ENCODE data around the gene ANGPTL5. TPM values are rescaled to one million over a fixed set of nuclear protein-coding genes. Genes with fewer than 3 reads are reported as not detected.
"Not testable (repeated sequence)": the region's sequence is repeated elsewhere in the genome, so short reads cannot be mapped to it uniquely, and the experiment has no call there.

ANGPTL5 gene
- total RNA-seq, 2 experiments from 2014 or later: not detected

GRCh38 chr11:101870510-101870909 lies 45.8 kb downstream of the ANGPTL5 start:
- POLR2A ChIA-PET: no interaction called here
- no peak for DNase-seq
- Mint-ChIP-seq H3K36me3 (ENCODE audit: low read depth) (no peaks in the 10 kb centered on the region), H3K27me3 (peaks cover 2% of the 10 kb centered on the region), H3K4me1 (no peaks in the 10 kb centered on the region), H3K27ac (no peak overlapping the region), H3K4me3 (no peak overlapping the region), H3K9me3 (no peaks in the 10 kb centered on the region)
- CTCF ChIA-PET: interaction anchor here (0.6 to 1.0 kb wide), 2 partner anchors 9 to 137 kb away, joined by 3 read pairs; no protein-coding TSS in a partner anchor

- Mint-ChIP-seq H3K4me1 (no peaks in the 10 kb centered on the region), H3K27me3 (peaks cover 3% of the 10 kb centered on the region), H3K4me3 (no peak overlapping the region), H3K9me3 (no peaks in the 10 kb centered on the region), H3K27ac (no peak overlapping the region), H3K36me3 (ENCODE audit: low read depth) (no peaks in the 10 kb centered on the region)
- no peak for DNase-seq
- CTCF ChIA-PET: no interaction called here
- POLR2A ChIA-PET: no interaction called here
These were observed 48.4 kb downstream of the ANGPTL5 start for GRCh38 chr11:101867951-101868350.

- H3K4me1 Mint-ChIP-seq: no peaks in the 10 kb centered on the region
- ChIA-PET CTCF (no interaction called here), POLR2A (no interaction called here)
- no peak overlapping the region for H3K4me3 Mint-ChIP-seq
- no peaks in the 10 kb centered on the region for H3K36me3 Mint-ChIP-seq (ENCODE audit: low read depth)
- no peak for DNase-seq
- peaks cover 10% of the 10 kb centered on the region for H3K27me3 Mint-ChIP-seq
- H3K27ac Mint-ChIP-seq: no peak overlapping the region
- H3K9me3 Mint-ChIP-seq: no peaks in the 10 kb centered on the region
These were observed 49.5 kb downstream of the ANGPTL5 start for GRCh38 chr11:101866619-101867491.

- H3K9me3 Mint-ChIP-seq: no peaks in the 10 kb centered on the region
- peaks cover 9% of the 10 kb centered on the region for H3K27me3 Mint-ChIP-seq
- DNase-seq: no peak
- ChIA-PET CTCF (interaction anchor here (2.0 kb wide), 2 partner anchors 15 to 144 kb away, joined by 4 to 5 read pairs; no protein-coding TSS in a partner anchor), POLR2A (no interaction called here)
- H3K36me3 Mint-ChIP-seq (ENCODE audit: low read depth): no peaks in the 10 kb centered on the region
- no peak overlapping the region for H3K4me3 Mint-ChIP-seq
- no peak overlapping the region for H3K27ac Mint-ChIP-seq
- no peaks in the 10 kb centered on the region for H3K4me1 Mint-ChIP-seq
These were observed 52.2 kb downstream of the ANGPTL5 start for GRCh38 chr11:101864098-101864497.

GRCh38 chr11:101863361-101863760 lies 53.0 kb downstream of the ANGPTL5 start:
- ChIA-PET CTCF (interaction anchor here (1.0 to 2.0 kb wide), 2 partner anchors 52 to 145 kb away, joined by 4 to 5 read pairs; partner anchors contain the start of gene CEP126), POLR2A (no interaction called here)
- no peak overlapping the region for H3K27ac Mint-ChIP-seq
- H3K9me3 Mint-ChIP-seq: no peaks in the 10 kb centered on the region
- H3K27me3 Mint-ChIP-seq: peaks cover 9% of the 10 kb centered on the region
- no peak for DNase-seq
- H3K4me3 Mint-ChIP-seq: no peak overlapping the region
- no peaks in the 10 kb centered on the region for H3K36me3 Mint-ChIP-seq (ENCODE audit: low read depth)
- no peaks in the 10 kb centered on the region for H3K4me1 Mint-ChIP-seq

- no peaks in the 10 kb centered on the region for H3K4me1 Mint-ChIP-seq
- H3K4me3 Mint-ChIP-seq: no peak overlapping the region
- H3K36me3 Mint-ChIP-seq (ENCODE audit: low read depth): no peaks in the 10 kb centered on the region
- no peak for DNase-seq
- no peaks in the 10 kb centered on the region for H3K9me3 Mint-ChIP-seq
- peaks cover 9% of the 10 kb centered on the region for H3K27me3 Mint-ChIP-seq
- ChIA-PET POLR2A (no interaction called here), CTCF (interaction anchor here (1.0 to 2.7 kb wide), 6 partner anchors 17 to 146 kb away, joined by 3 to 60 read pairs (median 5); partner anchors contain the start of gene CEP126)
- no peak overlapping the region for H3K27ac Mint-ChIP-seq
These were observed 53.7 kb downstream of the ANGPTL5 start for GRCh38 chr11:101862391-101863233.

GRCh38 chr11:101860696-101861427 lies 55.5 kb downstream of the ANGPTL5 start:
- ChIA-PET POLR2A (no interaction called here), CTCF (interaction anchor here (0.7 to 2.7 kb wide), 14 partner anchors 12 to 806 kb away, joined by 3 to 60 read pairs (median 4); partner anchors contain the start of gene CEP126)
- Mint-ChIP-seq H3K27me3 (peaks cover 9% of the 10 kb centered on the region), H3K36me3 (ENCODE audit: low read depth) (no peaks in the 10 kb centered on the region), H3K4me1 (no peaks in the 10 kb centered on the region), H3K27ac (no peak overlapping the region), H3K9me3 (no peaks in the 10 kb centered on the region), H3K4me3 (no peak overlapping the region)
- peak; percentile 17 for DNase-seq

GRCh38 chr11:101852260-101852659 lies 64.1 kb downstream of the ANGPTL5 start:
- H3K27ac Mint-ChIP-seq; H3K36me3 Mint-ChIP-seq (ENCODE audit: low read depth); CTCF ChIA-PET; POLR2A ChIA-PET; H3K4me3 Mint-ChIP-seq; H3K27me3 Mint-ChIP-seq; DNase-seq; H3K4me1 Mint-ChIP-seq; H3K9me3 Mint-ChIP-seq: not testable (repeated sequence)

GRCh38 chr11:101848262-101848661 lies 68.1 kb downstream of the ANGPTL5 start:
- Mint-ChIP-seq H3K4me3 (no peak overlapping the region), H3K27me3 (no peaks in the 10 kb centered on the region), H3K27ac (no peak overlapping the region), H3K4me1 (no peaks in the 10 kb centered on the region), H3K9me3 (no peaks in the 10 kb centered on the region), H3K36me3 (ENCODE audit: low read depth) (no peaks in the 10 kb centered on the region)
- no peak for DNase-seq
- POLR2A ChIA-PET: no interaction called here
- CTCF ChIA-PET: interaction anchor here (1.2 kb wide), 1 partner anchor 12 kb away, joined by 4 read pairs; no protein-coding TSS in a partner anchor

GRCh38 chr11:101844608-101845007 lies 71.7 kb downstream of the ANGPTL5 start:
- no peak overlapping the region for H3K27ac Mint-ChIP-seq
- CTCF ChIA-PET: no interaction called here
- no peak overlapping the region for H3K4me3 Mint-ChIP-seq
- H3K27me3 Mint-ChIP-seq: no peaks in the 10 kb centered on the region
- DNase-seq: no peak
- H3K9me3 Mint-ChIP-seq: no peaks in the 10 kb centered on the region
- POLR2A ChIA-PET: no interaction called here
- no peaks in the 10 kb centered on the region for H3K4me1 Mint-ChIP-seq
- H3K36me3 Mint-ChIP-seq (ENCODE audit: low read depth): no peaks in the 10 kb centered on the region

- H3K27ac Mint-ChIP-seq: no peak overlapping the region
- POLR2A ChIA-PET: no interaction called here
- no peak overlapping the region for H3K4me3 Mint-ChIP-seq
- DNase-seq: no peak
- no peaks in the 10 kb centered on the region for H3K36me3 Mint-ChIP-seq (ENCODE audit: low read depth)
- no peaks in the 10 kb centered on the region for H3K27me3 Mint-ChIP-seq
- CTCF ChIA-PET: no interaction called here
- H3K4me1 Mint-ChIP-seq: no peaks in the 10 kb centered on the region
- H3K9me3 Mint-ChIP-seq: no peaks in the 10 kb centered on the region
These were observed 75.6 kb downstream of the ANGPTL5 start for GRCh38 chr11:101840704-101841103.
